NCI-H1105 treated with DMSO at 0.1 percent for 48 hours (cell line): ENCODE measurements around the gene PLK1.
"Not testable (repeated sequence)": the region's sequence is repeated elsewhere in the genome, so short reads cannot be mapped to it uniquely, and the experiment has no call there.

Source experiments
- DNase-seq: peaks from one replicate; lab custom pipeline; 2025; lab: John Stamatoyannopoulos, UW

The PLK1 gene

DNA sequence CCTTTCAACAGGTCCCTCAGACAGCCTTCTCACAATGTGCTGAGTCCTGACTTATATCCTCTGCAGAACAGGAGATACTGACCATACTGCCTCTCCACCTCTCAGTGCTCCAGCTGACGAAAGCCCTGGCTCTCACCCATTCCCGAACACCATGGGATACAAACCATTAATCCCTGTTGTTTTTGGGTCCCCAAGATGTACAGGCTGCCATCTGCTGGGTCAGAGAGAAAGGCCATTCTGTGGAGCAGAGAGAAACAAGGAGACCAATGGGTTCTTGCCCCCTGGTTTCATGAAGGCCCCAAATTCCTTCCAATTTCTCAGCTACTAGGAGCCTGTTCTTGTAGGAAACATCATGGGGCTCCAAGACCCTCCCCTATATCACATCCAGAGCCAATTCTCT, 31.3 kb downstream of the PLK1 start:
- DNase-seq, result no peak

DNA sequence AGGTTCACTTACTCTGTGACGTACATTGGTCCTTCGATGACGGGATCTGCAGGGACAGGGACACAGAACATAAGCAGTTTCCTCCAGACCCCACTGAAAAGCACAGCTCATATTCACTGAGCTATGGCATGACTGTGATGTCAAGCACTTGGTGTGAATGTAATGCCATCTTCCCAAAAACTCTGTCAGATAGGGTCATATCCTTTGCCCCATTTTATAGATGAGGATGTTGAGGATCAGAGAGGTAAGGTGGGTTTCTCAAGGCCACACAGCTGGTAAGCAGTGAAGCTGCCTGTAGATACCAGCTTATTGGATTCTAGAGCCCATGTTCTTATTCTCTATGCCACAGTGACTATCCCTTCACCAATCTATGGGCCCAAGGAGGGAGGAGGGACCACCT, 31.8 kb downstream of the PLK1 start:
- no peak for DNase-seq

DNA sequence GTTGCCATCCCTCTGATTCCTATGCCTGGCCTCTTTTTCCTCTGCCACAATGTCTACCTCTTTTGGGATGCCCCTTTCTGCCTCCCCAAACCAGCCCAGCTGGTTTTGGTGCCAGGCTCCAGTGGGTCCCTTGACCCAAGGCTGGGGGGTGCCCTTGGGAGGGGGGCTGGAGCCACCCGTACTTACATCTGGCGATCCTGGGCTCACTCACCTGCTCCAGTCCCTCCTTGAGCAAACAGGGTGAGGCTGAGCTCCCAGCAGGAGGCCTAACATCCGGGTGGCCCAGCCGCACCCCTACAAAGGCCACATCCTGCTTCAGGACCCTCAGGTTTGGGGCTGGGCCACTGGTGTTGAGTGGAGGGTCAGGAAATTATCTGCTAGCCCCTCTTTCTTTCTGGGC, 33.1 kb downstream of the PLK1 start:
- no peak for DNase-seq

DNA sequence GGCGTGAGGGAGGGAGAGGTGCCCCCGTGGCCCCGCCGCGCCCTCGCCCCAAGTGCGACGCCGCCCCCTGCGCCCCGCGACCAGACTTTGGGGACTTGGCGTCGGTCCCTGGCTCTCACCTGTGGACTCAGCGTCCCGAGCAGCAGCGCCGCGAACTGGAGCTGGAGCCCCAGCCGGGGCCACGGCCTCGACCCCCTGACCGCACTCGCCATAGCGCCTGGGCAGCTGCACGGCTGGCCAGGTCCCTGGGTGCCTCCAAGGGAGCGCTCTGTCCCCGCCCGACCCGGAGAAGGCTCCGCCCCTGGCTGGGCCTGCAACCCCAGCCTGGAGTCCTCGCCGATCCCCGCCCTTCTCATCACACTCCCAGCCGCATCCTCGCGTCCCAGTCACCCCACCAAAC, 34.3 kb downstream of the PLK1 start, which contains the start of gene ERN2:
TSS of gene ERN2 (minus strand) at position 247 of the 400 bp plus-strand sequence. CDS start at position 212, 35 bp downstream.
- no peak for DNase-seq

DNA sequence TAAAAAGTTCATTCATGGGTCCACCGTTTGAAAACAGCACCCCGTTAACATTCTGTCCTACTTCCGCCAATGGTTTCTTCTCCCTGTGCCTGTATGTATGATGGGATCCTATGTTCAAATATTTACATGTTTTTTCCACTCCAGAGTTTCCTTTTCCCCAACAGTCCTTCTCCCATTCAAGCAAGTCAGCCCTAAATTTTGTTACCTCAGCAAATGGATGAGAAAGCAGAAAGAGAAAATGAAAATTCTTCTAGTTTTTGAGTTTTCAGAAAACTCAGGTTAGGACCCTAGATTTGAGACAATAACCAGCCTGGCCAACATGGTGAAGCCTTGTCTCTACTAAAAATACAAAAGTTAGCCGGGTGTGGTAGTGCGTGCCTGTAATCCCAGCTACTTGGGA, 37.8 kb downstream of the PLK1 start:
- no peak for DNase-seq

DNA sequence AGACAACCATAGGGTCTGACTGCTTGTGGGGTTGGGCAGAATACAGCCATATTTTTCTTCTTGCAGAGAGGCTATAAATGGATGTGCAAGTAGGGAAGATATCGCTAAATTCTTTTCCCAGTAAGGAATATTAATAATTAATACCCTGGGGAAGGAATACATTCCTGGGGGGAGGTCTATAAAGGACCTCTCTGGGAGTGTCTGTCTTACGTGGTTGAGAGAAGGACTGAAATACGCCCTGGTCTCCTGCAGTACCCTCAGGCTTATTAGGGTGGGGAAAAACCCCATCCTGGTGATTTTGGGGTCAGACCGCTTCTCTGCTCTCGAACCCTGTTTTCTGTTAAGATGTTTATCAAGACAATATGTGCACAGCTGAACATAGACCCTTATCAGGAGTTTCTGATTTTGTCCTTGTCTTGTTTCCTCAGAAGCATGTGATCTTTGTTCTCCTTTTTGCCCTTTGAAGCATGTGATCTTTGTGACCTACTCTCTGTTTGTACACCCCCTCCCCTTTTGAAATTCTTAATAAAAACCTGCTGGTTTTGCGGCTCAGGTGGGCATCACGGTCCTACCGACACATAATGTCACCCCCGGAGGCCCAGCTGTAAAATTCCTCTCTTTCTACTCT, 44.0 kb downstream of the PLK1 start:
- not testable (repeated sequence) for DNase-seq

DNA sequence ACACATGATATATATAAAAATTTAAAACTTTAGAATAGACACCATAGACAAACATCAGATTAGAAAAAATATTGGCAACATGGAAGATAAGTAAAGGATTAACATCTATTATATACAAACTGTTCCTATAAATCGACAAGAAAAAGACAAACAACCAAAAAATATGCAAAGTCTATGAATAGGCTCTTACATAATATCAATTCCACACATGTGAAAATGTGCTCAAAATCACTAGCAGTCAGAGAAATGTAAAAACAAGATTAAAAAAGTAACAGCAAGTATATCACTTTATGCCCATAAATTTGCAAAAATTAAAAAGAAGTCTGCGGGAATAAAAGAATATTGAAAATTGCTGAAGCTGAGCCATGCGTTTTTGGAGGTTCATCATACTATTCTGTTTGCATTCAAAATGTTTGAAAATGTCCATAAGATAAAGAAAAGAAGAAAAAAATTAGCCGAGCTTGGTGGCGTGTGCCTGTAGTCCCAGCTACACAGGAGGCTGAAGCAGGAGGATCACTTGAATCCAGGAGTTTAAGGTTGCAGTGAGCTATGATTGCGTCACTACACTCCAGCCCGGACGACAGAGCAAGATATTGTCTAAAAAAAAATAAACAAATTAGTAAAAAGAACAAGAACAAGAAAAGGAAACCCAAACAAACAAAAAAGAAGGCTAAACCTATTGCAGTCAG, 45.6 kb downstream of the PLK1 start:
- DNase-seq, result no peak

DNA sequence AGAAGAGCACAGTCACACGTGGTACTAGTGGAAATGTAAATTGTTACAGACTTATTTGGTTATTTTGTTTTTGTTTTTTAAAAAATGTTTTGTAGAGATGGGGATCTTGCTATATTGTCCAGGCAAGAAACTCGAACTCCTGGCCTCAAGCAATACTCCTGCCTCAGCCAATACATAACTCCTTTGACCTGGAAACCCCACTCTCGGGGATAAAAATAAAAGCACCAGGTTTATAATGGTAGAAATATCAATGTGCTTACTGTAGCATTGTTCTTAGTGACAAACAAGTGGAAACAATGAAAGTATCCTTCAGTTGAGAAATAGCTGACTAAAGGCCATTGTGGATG, 46.1 kb downstream of the PLK1 start:
- no peak for DNase-seq

DNA sequence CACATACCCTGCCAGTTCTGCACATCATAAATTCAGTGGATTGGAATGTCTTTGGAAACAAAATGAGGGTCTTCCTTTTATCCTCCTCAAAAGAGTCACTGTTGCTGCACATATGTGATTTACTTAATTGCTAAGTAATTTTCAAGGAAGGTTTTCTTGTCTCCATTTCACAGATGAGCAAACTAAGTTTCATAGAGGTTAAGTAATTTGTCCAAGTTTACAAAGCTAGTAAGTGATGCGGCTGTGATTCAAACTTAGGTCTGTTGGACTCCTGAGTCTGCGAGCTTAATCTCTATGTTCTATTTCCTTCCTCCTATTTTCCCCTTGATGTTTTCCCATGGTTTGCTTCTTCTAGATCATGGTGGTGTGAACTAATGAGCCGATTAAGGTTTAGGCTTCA, 48.0 kb downstream of the PLK1 start:
- no peak for DNase-seq

DNA sequence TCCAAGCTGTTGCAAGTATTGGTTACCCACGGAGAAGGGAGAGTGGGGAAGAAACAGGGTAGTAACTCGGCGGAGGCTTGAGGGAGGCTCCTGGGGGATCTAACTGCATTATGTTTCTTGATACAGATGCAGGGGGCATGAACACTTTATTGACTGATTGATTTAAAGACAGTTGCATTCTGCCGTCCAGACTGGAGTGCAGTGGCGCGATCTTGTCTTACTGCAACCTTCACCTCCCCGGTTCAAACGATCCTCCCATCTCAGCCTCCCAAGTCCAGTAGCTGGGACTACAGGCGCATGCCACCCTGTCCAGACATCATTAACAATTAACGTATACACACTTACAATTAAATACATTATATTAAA, 49.4 kb downstream of the PLK1 start:
- no peak for DNase-seq

DNA sequence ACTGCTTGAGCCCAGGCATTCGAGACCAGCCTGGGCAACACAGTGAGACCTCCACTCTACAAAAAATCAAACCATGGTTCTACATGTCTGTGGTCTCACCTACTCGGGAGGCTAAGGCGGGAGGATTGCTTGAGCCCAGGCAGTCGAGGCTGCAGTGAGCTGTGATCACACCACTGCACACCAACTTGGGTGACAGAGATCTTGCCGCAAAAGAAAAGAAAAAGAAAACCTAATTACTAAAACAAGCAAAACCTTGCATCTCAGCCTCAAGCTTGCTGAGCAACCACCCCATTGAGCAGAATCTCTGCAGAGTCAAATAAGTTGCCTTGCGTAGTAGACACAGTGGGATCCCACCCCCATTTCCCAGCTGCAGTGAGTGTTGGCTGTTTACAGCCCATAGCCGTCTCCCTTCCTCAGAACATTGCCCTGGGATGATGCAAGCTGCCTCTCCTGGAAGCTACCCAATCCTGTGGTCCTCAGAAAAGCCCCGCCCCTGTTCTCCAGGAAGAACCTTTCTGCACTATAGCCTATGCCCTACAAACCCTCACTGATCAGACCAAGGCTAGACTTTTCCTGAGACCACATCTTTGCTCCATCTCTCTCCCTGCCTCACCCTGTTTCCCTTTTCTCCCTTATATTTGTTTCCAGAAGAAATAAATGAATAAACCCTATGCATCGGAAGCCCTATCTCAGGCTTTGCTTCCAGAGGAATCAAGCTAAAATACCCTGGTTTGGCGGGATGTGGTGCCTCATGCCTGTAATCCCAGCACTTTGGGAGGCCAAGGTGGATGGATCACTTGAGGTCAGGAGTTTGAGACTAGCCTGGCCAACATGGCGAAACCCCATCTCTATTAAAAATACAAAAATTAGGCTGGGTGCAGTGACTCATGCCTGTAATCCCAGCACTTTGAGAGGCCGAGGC, 51.1 kb downstream of the PLK1 start:
- no peak for DNase-seq

DNA sequence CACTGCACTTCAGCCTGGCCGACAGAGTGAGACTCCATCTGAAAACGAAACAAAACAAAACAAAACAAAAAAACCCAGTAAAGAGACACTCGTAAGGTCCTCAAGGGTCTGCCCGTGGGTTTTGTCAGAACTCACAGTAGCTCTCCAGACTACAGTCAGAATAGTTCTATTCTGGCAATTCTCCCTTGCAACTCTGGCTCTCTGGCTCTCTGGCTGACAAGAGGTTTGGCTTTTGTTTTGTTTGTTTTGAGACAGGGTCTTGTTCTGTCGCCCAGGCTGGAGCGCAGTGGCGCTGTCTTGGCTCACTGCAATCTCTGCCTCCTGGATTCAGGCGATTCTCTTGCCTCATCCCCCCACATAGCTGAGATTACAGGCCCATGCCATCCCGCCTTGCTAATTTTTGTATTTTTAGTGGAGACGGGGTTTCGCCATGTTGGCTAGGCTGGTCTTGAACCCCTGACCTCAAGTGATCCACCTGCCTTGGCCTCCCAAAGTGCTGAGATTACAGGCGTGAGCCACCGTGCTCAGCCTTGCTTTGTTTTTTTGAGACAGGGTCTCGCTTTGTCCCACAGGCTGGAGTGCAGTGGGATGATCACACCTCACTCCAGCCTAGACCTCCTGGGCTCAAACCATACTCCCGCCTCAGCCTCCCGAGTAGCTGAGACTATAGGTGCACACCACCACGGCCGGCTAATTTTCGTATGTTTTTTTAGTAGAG, 55.6 kb downstream of the PLK1 start:
- no peak for DNase-seq

DNA sequence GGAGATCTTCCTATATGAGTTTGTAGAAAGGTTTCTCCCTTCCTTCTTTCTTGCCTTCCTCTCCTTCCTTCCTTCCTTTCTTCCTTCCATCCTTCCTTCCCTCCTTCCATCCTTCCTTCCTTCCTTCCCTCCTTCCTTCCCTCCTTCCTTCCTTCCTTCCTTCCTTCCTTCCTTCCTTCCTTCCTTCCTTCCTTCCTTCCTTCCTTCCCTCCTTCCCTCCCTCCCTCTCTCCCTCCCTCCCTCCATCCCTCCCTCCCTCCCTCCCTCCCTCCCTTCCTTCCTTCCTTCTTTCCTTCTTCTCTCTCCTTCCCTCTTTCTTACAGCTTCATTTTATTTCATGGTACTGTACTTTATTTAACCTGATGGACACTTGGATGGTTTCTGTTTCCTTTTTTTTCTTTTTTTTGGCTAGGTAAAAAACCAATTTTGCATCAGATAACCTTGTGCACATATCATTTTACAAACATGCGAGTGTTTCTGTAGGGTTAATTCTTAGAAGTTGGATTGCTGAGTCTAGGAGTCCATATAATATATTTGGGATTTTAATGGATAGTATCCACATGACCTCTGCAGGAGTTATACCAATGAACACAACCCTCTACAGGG, 58.8 kb downstream of the PLK1 start:
- DNase-seq, result not testable (repeated sequence)

DNA sequence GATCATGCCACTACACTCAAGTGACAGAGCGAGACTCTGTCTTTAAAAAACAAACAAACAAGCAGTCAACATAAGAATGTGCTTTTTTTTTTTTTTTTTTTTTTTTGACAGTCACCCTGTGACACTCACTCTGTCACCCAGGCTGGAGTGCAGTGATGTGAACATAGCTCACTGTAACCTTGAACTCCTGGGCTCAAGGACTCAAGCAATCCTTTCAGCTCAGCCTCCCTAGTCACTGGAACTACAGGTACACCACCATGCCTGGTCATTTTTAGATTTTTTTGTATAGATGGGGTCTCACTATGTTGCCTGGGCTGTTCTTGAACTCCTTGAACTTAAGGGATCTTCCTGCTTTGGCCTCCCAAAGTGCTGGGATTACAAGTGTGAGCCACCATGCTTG, 60.8 kb downstream of the PLK1 start:
- no peak for DNase-seq
